MCF 10A (cell line): ENCODE measurements around the gene TAF4. TPM values are rescaled to one million over a fixed set of nuclear protein-coding genes. Genes with fewer than 3 reads are reported as not detected.
A peak's percentile ranks its signal among the peaks of the same experiment; 100 is the strongest.

ENCODE experiments used
- BruUV-seq: library from RNA; stranded (reverse); fragments of 400-500 nt; replicated peaks from 2 replicates; lab custom pipeline; 2021; lab: Mats Ljungman, UMichigan
- CTCF ChIA-PET: fragments of 300-600 bp; sonication (Branson Sonifier 250); formaldehyde crosslinking; extraction: SDS; loops from one replicate; lab custom pipeline; 2021; ENCODE audit warnings: antibody characterized with exemption, inconsistent platforms; lab: Yijun Ruan, JAX
- POLR2A ChIA-PET: fragments of 300-600, 350-650 bp; sonication (Branson Sonifier 250); formaldehyde crosslinking; extraction: SDS; loops from one replicate; lab custom pipeline; 2020; ENCODE audit warnings: antibody characterized with exemption, inconsistent platforms; lab: Yijun Ruan, JAX
- DNase-seq: peaks from one replicate; pipeline ENCODE4 v3.0.0-alpha.2; 2018; ENCODE audit not compliant: unreplicated experiment
- H3K27ac Mint-ChIP-seq: one replicate; pipeline ENCODE4 v1.8.0; 2022; ENCODE audit warnings: mild to moderate bottlenecking, low read depth, mixed read lengths; ENCODE audit not compliant: unreplicated experiment
- H3K27me3 Mint-ChIP-seq: one replicate; pipeline ENCODE4 v1.8.0; 2022; ENCODE audit warnings: mixed read lengths; ENCODE audit not compliant: insufficient read depth, unreplicated experiment
- H3K36me3 Mint-ChIP-seq: one replicate; pipeline ENCODE4 v1.8.0; 2022; ENCODE audit warnings: mild to moderate bottlenecking, moderate library complexity, mixed read lengths; ENCODE audit not compliant: insufficient read depth, unreplicated experiment
- H3K4me1 Mint-ChIP-seq: one replicate; pipeline ENCODE4 v1.8.0; 2022; ENCODE audit warnings: mixed read lengths; ENCODE audit not compliant: insufficient read depth, unreplicated experiment
- H3K4me3 Mint-ChIP-seq: one replicate; pipeline ENCODE4 v1.8.0; 2022; ENCODE audit warnings: mild to moderate bottlenecking, moderate library complexity, mixed read lengths; ENCODE audit not compliant: unreplicated experiment
- H3K9me3 Mint-ChIP-seq: one replicate; pipeline ENCODE4 v1.8.0; 2022; ENCODE audit warnings: mixed read lengths; ENCODE audit not compliant: unreplicated experiment
- intact Hi-C: fragments of 100-400 bp; cut with micrococcal nuclease; formaldehyde crosslinking; loops from 2 replicates; pipeline ENCODE4 v1.14.1; 2022
- total RNA-seq: library from RNA; stranded (reverse); gene quantifications from 2 replicates; pipeline ENCODE4 v1.2.3, GENCODE V29; 2022
- TF ChIP-seq, protein P1 (sequence below): fragments of 200-600 bp; IDR thresholded peaks from one replicate; pipeline ENCODE4 v1.8.0; 2022; ENCODE audit warnings: antibody characterized with exemption, mild to moderate bottlenecking; ENCODE audit not compliant: unreplicated experiment

TAF4 gene
- total RNA-seq, 1 experiment from 2014 or later, result 15.9 TPM

GRCh38 chr20:62066983-62067433 is 1.3 kb upstream of the TAF4 start:
- peaks cover 19% of the 10 kb centered on the region for H3K4me1 Mint-ChIP-seq
- ChIA-PET POLR2A (interaction anchor here (0.7 to 6.4 kb wide), 23 partner anchors 8 to 858 kb away, joined by 3 to 110 read pairs (median 4); partner anchors contain the start of genes LSM14B, OSBPL2, PSMA7 and SS18L1), CTCF (interaction anchor here (0.6 to 1.4 kb wide), 5 partner anchors 35 to 113 kb away, joined by 3 to 6 read pairs (median 4); no protein-coding TSS in a partner anchor)
- H3K27ac Mint-ChIP-seq, result peak overlapping the region; percentile 75
- TF ChIP-seq, protein P1, sequence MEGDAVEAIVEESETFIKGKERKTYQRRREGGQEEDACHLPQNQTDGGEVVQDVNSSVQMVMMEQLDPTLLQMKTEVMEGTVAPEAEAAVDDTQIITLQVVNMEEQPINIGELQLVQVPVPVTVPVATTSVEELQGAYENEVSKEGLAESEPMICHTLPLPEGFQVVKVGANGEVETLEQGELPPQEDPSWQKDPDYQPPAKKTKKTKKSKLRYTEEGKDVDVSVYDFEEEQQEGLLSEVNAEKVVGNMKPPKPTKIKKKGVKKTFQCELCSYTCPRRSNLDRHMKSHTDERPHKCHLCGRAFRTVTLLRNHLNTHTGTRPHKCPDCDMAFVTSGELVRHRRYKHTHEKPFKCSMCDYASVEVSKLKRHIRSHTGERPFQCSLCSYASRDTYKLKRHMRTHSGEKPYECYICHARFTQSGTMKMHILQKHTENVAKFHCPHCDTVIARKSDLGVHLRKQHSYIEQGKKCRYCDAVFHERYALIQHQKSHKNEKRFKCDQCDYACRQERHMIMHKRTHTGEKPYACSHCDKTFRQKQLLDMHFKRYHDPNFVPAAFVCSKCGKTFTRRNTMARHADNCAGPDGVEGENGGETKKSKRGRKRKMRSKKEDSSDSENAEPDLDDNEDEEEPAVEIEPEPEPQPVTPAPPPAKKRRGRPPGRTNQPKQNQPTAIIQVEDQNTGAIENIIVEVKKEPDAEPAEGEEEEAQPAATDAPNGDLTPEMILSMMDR, result no peak
- intact Hi-C loops, result loop anchor here (1.0 kb wide), 1 partner anchor 54 kb away; no protein-coding TSS in a partner anchor
- H3K27me3 Mint-ChIP-seq, result no peaks in the 10 kb centered on the region
- H3K36me3 Mint-ChIP-seq, result peaks cover 24% of the 10 kb centered on the region
- H3K9me3 Mint-ChIP-seq, result no peaks in the 10 kb centered on the region
- H3K4me3 Mint-ChIP-seq, result peak overlapping the region; percentile 81
- BruUV-seq, result TSS peak; percentile 74
- DNase-seq, result no peak

DNA sequence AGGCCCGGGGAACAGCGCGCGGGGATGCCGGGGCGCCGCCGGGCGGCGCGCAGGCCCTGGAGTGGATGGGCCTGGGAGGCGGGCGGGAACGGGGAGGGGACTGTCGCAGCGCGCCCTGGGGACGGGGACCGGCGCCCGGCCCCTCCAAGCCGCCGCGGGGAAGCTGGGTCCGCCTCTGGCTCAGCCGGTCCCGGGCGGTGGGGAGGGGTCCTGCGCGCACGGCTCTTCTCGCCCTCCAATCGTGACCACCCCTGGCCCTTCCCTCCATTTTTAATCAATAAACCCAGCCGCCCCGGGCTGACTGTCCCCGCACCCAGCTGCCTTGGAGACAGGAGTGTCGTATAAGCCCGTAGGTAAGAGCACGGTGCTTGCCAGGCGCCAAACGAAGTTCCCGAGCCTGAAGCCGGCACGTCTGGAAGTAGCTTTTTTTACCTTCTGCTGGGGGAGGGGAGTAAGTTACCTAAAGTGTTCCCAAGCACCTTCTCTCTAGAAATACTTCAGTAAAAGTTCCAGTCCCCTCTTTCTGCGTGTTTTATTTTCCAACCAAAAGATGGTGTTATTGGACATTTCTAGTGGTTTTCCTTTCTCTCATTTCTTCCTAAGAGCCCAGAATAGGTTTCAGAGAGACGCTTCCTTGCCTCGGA is 780 bp upstream of the TAF4 start:
- no TSS peak for BruUV-seq
- CTCF ChIA-PET, result interaction anchor here (0.6 to 0.9 kb wide), 4 partner anchors 34 to 113 kb away, joined by 3 to 4 read pairs (median 4); no protein-coding TSS in a partner anchor

DNA sequence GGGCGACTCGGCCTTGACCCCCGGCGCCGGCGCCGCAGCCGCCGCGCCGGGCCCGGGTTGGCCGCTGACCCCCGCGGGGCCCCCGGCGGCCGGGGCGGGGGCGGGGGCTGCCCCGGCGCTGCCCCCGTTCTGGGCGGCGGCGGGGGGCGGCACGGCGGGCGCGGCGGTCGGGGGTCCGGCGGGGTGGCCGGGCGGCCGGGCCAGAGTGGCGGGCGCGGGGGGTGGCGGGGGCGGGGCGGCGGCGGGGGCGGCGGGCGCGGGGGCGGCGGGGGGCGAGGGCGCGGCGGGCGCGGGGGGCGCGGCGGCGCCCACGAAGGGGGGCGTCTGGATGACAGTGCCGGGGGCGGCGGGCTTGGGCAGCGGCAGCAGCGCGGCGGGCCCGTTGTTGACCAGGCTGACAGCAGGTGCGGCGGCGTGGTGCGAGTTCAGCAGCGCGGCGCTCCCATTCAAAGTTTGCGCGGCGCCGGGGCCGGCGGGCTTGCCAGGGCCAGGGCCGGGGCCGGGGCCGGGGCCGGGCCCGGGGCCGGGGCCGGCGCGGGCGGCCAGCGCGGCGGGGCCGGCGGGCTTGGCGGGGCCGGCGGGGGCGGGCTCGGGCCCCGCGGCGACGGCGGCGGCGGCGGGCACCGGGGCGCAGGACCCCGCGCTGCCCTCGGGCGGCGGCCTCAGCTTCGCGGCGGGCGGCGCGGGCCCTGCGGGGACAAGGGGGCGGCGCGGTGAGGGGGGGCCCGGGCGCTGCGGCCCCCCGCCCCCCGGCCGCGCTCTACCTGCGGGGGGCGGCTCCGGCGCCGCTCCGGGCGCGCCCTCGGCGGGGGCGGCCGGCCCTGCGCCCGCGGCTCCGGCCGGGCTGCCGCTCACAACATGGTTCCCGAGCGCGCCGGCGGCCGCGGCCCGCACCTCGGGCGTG is 659 bp downstream of the TAF4 start:
- Mint-ChIP-seq H3K9me3 (no peaks in the 10 kb centered on the region), H3K27ac (no peak overlapping the region), H3K4me1 (peaks cover 20% of the 10 kb centered on the region), H3K36me3 (peaks cover 24% of the 10 kb centered on the region), H3K27me3 (no peaks in the 10 kb centered on the region), H3K4me3 (peak overlapping the region; percentile 71)
- CTCF ChIA-PET, result interaction anchor here (1.0 kb wide), 1 partner anchor 56 kb away, joined by 3 read pairs; no protein-coding TSS in a partner anchor
- POLR2A ChIA-PET, result interaction anchor here (0.6 to 6.4 kb wide), 6 partner anchors 34 to 118 kb away, joined by 3 to 110 read pairs (median 10); partner anchors contain the start of genes LSM14B, MTG2, PSMA7 and SS18L1
- DNase-seq, result no peak
- TF ChIP-seq, protein P1, result no peak
- no TSS peak for BruUV-seq
- intact Hi-C loops, result no loop called here

More for the DNA sequence above, 780 bp upstream of the TAF4 start:
- no peaks in the 10 kb centered on the region for H3K9me3 Mint-ChIP-seq
- peak overlapping the region; percentile 81 for H3K4me3 Mint-ChIP-seq
- peaks cover 20% of the 10 kb centered on the region for H3K4me1 Mint-ChIP-seq
- POLR2A ChIA-PET, result interaction anchor here (0.6 to 6.4 kb wide), 27 partner anchors 8 to 859 kb away, joined by 3 to 110 read pairs (median 4); partner anchors contain the start of genes LSM14B, OSBPL2, PSMA7 and SS18L1
- H3K36me3 Mint-ChIP-seq, result peaks cover 24% of the 10 kb centered on the region
- TF ChIP-seq, protein P1, result no peak
- DNase-seq, result peak; percentile 41
- H3K27ac Mint-ChIP-seq, result peak overlapping the region; percentile 75
- intact Hi-C loops, result loop anchor here (1.0 kb wide), 1 partner anchor 55 kb away; no protein-coding TSS in a partner anchor
- H3K27me3 Mint-ChIP-seq, result no peaks in the 10 kb centered on the region
